ENCODE data around the gene TSPAN6.

GRCh38 chrX:100647739-100648138 lies 11.1 kb upstream of the TSPAN6 start:
- TF ChIP-seq, protein P1, sequence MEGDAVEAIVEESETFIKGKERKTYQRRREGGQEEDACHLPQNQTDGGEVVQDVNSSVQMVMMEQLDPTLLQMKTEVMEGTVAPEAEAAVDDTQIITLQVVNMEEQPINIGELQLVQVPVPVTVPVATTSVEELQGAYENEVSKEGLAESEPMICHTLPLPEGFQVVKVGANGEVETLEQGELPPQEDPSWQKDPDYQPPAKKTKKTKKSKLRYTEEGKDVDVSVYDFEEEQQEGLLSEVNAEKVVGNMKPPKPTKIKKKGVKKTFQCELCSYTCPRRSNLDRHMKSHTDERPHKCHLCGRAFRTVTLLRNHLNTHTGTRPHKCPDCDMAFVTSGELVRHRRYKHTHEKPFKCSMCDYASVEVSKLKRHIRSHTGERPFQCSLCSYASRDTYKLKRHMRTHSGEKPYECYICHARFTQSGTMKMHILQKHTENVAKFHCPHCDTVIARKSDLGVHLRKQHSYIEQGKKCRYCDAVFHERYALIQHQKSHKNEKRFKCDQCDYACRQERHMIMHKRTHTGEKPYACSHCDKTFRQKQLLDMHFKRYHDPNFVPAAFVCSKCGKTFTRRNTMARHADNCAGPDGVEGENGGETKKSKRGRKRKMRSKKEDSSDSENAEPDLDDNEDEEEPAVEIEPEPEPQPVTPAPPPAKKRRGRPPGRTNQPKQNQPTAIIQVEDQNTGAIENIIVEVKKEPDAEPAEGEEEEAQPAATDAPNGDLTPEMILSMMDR (conservative IDR thresholded peaks at IDR 0.05; ENCODE audit: low read depth, low read length): no peak
- TF ChIP-seq EZH2phosphoT487 (IDR thresholded peaks at IDR 0.05; ENCODE audit: borderline replicate concordance, low read length) (no peak), EZH2 (IDR thresholded peaks at IDR 0.05; ENCODE audit: low read length, unreplicated experiment) (no peak)

All from PC-3 (cell line).